Activated CD4-positive, alpha-beta T cell treated with anti-CD3 and anti-CD28 coated beads, Interleukin-2, amount 50 U/mL, for 16 hours (primary cell): ENCODE measurements around the gene BORCS5.
A peak's percentile ranks its signal among the peaks of the same experiment; 100 is the strongest.
"Not testable (repeated sequence)": the region's sequence is repeated elsewhere in the genome, so short reads cannot be mapped to it uniquely, and the experiment has no call there.

Source experiments
- DNase-seq: peaks from one replicate; pipeline ENCODE4 v3.0.0-alpha.2; 2020

The BORCS5 gene

GRCh38 chr12:12397184-12397583, 40.3 kb downstream of the BORCS5 start:
- no peak for DNase-seq

GRCh38 chr12:12398026-12398859, 41.4 kb downstream of the BORCS5 start:
- DNase-seq = no peak

DNA sequence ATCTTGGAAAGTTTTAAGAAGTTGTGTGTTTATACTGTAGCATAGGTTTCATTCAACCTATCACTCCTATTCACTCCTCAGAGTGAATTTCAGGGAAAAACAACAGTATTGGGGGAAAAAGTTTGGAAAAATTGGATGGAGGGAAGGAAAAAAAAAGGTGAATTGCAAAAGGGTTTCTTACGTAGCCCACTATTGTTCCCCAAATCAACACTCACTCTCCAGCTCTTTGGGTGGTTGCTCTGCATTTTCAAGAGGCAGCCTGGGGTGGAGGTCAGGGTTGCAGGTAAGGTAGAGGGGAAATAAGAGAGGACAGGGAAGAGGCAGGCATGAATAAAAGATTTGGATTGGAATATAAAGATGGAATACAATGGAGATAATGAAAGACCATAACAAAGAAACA, 42.3 kb downstream of the BORCS5 start:
- DNase-seq = no peak

DNA sequence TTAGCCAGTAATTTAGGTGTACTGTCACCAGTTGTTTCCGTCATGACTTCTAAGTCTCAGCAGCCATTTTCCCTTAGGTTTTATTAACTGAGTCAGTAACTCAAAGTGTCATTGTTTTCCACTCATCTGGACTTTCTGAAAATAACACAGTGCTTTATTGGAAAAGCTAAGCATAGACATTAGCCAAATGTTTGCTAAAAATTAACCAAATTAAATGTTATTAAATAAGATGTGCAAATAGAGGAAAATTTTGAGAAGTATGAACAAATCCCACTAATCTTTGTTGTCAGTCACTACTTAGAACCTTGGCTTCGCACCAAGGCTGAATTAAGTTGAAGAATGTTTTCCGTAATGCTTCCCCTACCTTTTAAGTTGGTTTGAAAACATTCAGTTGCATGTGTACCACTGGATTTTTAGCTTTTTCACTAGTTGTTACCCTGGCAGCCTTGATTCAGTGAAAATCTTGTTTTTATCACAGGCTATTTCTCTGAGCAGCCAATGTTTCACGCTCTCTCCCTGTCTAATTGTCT, 43.0 kb downstream of the BORCS5 start:
- no peak for DNase-seq

GRCh38 chr12:12400793-12401192, 43.9 kb downstream of the BORCS5 start:
- no peak for DNase-seq

GRCh38 chr12:12403264-12404248, 46.7 kb downstream of the BORCS5 start:
- no peak for DNase-seq

- no peak for DNase-seq
These were observed 47.4 kb downstream of the BORCS5 start for GRCh38 chr12:12404297-12404696.

GRCh38 chr12:12405882-12406281, 49.0 kb downstream of the BORCS5 start:
- DNase-seq = no peak

DNA sequence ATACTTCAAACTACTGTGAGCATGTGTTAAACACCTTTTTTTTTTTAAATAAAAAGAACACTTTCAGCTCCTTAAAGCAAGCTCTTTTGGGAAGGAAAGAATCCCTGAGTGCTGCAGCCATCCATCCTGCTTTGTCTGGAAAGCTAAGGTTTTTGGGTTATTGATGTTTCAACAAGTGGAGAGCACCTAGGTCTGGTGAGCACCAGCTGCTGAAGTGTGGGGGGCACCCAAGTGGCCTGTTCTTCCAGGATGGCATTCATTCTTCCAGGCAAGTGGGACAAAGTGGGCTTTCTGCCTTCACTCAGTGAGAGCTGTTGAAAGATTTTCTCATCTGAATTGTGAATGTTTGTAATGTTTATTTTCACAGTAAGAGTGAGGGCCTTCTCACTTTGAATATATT, 49.9 kb downstream of the BORCS5 start:
- no peak for DNase-seq

DNA sequence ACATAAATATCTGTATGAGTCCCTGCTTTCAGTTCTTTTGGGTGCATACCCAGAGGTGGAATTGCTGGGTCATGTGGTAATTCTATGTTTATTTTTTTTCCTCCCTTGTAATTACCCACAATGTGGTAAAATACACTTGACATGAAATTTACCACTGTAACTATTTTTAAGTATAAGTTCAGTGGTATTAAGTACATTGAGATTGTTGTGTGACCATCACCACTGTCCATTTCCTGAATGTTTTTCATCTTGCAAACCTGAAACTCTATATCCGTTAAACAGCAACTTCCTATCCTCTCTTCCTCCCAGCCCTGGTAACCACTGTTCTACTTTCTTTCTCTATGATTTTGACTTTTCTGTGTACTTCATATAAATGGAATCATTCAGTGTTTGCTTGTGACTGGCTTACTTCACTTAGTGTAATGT, 51.4 kb downstream of the BORCS5 start:
- DNase-seq = peak; percentile 71

DNA sequence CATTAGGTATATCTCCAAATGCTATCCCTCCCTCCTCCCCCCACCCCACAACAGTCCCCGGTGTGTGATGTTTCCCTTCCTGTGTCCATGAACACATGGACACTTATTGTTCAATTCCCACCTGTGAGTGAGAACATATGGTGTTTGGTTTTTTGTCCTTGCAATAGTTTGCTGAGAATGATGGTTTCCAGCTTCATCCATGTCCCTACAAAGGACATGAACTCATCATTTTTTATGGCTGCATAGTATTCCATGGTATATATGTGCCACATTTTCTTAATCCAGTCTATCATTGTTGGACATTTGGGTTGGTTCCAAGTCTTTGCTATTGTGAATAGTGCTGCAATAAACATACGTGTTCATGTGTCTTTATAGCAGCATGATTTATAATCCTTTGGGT, 52.5 kb downstream of the BORCS5 start:
- DNase-seq = not testable (repeated sequence)

GRCh38 chr12:12415886-12416285, 59.0 kb downstream of the BORCS5 start:
- peak; percentile 46 for DNase-seq

- DNase-seq = not testable (repeated sequence)
These were observed 62.3 kb downstream of the BORCS5 start for GRCh38 chr12:12419165-12419564.

GRCh38 chr12:12423367-12423766, 66.5 kb downstream of the BORCS5 start:
- DNase-seq = no peak

DNA sequence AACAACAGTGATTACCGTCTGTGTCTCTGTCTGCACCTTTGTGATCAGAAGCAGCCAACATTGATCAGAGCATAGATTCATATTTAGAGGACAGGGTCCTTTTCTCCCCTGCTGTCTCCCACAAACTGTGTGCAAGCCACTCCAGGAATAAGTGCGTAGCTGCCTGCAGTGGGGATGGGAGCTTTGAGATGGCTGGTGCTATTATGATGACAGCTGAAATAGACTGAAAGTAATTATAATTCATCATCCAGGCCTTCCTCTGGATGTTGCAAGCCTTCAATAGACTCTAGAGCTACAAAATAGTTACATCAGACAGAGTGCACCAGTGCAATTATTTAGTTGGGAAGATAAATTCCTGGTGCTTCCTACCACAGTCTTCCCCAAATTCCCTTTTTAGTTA, 68.1 kb downstream of the BORCS5 start:
- DNase-seq = no peak

- DNase-seq = peak; percentile 28
These were observed 68.7 kb downstream of the BORCS5 start for GRCh38 chr12:12425616-12426015.

GRCh38 chr12:12427568-12427967, 70.7 kb downstream of the BORCS5 start:
- DNase-seq = no peak

DNA sequence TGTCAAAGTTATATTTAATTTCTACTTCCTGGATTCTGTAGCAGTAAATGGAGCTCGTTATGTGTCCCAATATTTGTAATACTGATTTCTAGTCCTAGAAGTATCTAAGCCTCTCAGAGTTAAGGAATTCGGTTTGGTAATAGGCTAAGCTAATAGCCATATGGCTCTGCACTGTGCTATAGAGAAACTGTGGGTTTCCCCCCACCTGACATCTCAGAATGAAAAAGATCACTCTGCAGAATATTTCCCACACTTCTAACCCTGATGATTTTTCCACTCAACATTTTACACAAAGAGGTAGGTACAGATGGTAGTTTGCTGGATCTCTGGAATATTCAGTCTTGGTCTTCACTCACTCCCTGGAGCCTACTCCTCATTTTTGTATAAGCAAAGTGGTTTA, 71.2 kb downstream of the BORCS5 start:
- DNase-seq = peak; percentile 28

DNA sequence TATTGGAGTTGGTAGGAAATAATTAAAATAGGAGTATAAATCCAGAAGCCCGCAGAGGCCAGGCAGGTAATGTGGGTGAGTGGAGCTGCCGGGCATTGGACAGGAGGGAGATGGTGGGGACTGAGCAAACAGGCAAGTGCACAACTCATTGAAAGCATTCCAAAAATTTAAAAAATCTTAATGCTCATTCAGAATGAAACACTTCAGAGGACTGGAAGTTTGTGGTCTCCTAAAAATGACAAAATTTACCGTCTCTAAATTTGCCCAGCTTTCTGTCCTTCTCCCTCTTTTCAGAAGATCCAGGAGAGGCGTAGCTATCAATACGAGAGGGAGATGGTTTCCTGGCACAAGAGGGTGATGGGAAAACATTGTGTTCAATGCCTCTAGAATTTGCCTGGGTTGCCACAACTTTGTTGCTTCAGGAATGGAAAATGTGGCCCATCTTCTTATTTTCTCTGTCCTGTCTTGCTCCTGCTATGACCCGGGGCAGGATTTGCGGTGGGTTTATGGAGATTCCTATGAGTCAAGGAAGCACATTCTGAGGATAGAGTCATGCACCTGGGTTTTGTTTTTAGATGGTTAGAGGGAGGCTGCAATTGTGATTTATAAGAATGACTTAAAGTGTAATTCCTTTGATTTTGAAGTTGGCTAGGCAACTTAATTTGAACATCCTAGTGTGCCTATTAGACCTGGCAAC, 72.2 kb downstream of the BORCS5 start:
- DNase-seq = peak; percentile 36

GRCh38 chr12:12432364-12432763, 75.5 kb downstream of the BORCS5 start:
- no peak for DNase-seq

- DNase-seq = no peak
These were observed 76.4 kb downstream of the BORCS5 start for GRCh38 chr12:12433203-12433731.

GRCh38 chr12:12436831-12437345, 80.0 kb downstream of the BORCS5 start:
- DNase-seq = no peak
